GM21576 (cell line): ENCODE data around the gene LIME1.

ENCODE experiments used
- ATAC-seq: cut with Tn5 transposase; IDR thresholded peaks from one replicate; pipeline ENCODE4 v1.9.1; 2021; ENCODE audit warnings: mild to moderate bottlenecking, moderate library complexity; ENCODE audit not compliant: unreplicated experiment

The LIME1 gene

GRCh38 chr20:63737945-63738686 lies 1.7 kb downstream of the LIME1 start:
- ATAC-seq = no peak

- ATAC-seq = no peak
Observed at GRCh38 chr20:63738687-63739129, 2.2 kb downstream of the LIME1 start.

GRCh38 chr20:63739130-63740069 lies 2.9 kb downstream of the LIME1 start, which contains the start of gene SLC2A4RG:
TSS of gene SLC2A4RG (plus strand) at chr20:63739776. CDS start at chr20:63739913, 137 bp downstream.
- ATAC-seq = no peak

- no peak for ATAC-seq
Observed at GRCh38 chr20:63740070-63740626, 3.7 kb downstream of the LIME1 start.

DNA sequence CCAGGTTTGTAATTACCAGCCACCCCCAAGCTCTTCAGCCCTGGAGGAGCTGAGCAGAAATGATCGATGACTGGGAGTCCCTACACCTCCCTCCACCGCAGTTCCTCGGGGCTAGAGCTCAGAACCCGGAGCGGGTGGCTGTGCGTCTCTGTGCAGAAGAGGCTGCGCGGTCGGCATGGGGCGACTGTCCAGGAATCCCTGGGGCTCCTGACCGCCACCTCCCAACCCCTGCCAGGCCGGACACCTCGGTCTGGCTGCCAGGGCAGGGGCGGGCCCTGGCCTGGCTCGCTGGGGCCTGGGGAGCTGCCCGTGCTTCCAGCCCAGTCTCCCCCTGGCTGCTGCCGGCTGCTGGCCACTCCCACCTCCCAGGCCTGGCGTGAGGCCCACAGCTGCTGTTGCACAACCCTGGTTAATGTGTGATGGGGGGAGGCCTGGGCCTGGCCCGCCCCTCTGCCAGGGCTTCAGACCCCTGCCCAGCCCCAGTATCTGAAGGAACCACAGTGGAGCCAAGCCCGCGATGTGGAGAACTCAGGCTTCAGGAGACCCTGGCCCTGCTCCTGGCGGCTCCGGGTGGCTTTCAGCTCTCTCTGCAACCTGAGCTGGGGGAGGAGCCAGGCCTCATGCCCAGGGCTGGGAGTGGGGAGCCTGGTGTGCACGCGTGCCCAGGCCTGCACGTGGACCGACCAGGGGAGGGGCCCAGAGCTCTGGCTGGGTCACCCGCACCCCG lies 4.3 kb downstream of the LIME1 start:
- no peak for ATAC-seq

DNA sequence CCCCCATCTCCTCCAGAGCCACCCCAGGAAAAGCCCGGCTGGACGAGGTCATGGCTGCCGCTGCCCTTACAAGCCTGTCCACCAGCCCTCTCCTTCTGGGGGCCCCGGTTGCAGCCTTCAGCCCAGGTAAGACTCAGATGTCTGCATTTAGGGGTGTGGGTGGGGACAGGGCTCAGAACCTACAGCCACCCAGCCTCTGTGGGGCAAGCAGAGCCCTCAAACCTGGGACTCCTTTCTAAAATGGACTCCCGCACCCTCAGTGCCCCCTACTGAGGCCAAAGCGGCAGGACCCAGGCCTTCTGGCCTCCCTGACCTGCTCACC lies 4.9 kb downstream of the LIME1 start:
- ATAC-seq = no peak

GRCh38 chr20:63741676-63742380 lies 5.4 kb downstream of the LIME1 start:
- no peak for ATAC-seq

DNA sequence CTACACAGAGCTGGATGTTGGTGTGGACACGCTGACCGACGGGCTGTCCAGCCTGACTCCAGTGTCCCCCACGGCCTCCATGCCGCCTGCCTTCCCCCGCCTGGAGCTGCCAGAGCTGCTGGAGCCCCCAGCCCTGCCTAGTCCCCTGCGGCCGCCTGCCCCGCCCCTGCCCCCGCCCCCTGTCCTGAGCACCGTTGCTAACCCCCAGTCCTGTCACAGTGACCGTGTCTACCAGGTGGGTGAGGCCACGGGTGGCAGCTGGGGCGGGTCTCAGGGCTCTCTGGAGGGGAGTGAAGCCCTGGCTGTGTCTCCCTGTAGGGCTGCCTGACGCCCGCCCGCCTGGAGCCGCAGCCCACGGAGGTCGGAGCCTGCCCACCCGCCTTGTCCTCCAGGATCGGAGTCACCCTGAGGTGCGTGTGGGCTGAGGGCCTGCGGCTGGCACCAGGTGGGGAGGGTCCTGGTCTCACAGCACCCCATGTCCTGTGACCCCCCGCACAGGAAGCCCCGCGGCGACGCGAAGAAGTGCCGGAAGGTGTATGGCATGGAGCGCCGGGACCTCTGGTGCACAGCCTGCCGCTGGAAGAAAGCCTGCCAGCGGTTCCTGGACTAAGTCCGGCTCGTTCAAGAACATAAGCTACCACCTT lies 6.0 kb downstream of the LIME1 start:
- no peak for ATAC-seq

- no peak for ATAC-seq
Observed at GRCh38 chr20:63743210-63743970, 6.9 kb downstream of the LIME1 start.

- no peak for ATAC-seq
Observed at GRCh38 chr20:63744158-63744557, 7.7 kb downstream of the LIME1 start.

GRCh38 chr20:63744574-63745423 lies 8.3 kb downstream of the LIME1 start:
- ATAC-seq = no peak

DNA sequence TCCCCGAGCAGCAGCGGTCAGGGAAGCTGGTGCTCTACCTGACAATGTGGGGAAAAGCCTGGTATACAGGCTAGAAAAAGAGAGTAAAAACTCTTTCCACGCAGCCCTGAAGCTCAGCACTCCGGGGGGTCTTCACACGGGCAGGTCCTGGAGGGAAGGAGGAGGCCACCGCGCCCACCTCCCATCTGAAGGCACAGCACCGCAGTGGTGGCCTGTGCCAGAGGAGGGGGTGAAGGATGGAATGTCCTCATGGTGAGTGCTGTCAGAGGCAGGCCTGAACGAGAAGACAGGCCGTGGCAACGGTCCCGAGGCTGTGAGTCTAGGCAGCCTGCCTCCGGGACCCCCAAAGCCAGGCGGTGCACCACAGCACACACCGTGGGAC lies 9.0 kb downstream of the LIME1 start:
- no peak for ATAC-seq

DNA sequence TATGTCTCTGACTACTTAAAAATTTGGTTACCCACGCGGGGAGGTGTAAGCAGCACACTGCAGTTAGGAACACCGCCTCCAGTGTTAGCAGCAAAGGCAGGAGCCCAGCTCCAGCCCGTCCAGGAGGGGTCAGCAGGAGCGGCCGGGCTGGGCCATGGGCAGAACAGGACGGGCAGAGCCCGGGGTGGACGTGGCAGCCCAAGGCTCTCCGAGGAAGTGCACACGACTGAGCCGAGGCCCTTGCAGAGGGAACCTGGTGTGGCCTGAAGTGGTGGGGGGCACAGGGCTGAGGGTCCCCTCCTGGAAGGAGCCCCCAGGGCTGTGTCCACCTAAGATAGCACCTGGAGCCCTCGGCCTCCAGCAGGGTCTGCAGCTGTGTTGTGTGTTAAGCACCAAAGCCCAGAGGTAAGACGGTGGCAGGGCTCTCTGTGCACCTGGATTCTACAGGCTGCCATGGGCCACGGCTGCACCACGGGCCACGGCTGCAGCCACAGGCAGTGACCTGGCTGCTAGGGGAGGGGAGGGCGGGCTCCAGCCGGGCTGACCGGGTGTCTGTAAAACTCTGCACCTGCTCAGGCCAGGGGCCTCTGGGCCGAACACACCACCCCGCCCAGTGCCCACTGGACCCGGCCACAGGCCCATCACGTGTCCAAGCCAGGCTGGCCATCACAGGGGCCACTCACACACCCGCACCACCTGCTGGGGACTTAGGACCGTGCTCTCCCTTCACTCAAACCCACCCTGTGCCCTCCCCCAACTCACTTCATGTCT lies 9.7 kb downstream of the LIME1 start:
- no peak for ATAC-seq

GRCh38 chr20:63746751-63747315 lies 10.4 kb downstream of the LIME1 start:
- no peak for ATAC-seq

DNA sequence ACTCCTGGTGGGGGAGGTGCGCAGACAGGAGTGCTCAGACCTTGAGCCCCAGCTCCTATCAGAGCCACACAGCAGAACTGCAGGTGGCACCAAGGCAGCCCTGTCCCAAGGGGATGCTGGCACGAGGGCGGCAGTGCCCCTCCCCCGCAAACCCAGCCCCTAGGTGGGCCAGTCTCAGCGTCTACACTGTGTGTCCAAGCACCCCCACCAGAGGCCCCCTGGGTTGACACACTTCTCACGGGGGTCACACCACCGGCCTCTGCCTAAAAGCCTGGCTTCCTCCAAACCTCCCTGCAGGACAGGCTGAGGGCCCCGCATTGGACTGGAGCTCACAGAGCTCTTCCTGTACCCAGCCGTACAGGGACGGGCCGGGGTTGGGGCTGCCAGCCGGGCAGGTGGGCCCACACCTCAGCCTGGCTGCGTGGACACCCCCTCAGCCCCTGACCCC lies 11.2 kb downstream of the LIME1 start:
- no peak for ATAC-seq

GRCh38 chr20:63748070-63748933 lies 11.8 kb downstream of the LIME1 start:
- ATAC-seq = no peak
